8988T (cell line): ENCODE results near the gene SMCO4.
"Not testable (repeated sequence)": the region's sequence is repeated elsewhere in the genome, so short reads cannot be mapped to it uniquely, and the experiment has no call there.

ENCODE experiments used
- DNase-seq: peaks from one replicate; pipeline ENCODE4 v3.0.0; 2011

Gene SMCO4

DNA sequence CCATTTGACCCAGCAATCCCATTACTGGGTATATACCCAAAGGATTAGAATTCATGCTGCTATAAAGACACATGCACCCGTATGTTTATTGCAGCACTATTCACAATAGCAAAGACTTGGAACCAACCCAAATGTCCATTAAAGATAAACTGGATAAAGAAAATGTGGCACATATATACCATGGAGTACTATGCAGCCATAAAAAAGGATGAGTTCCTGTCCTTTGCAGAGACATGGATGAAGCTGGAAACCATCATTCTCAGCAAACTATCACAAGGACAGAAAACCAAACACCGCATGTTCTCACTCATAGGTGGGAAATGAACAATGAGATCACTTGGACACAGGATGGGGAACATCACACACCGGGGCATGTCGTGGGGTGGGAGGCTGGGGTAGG lies 79.5 kb downstream of the SMCO4 start:
- DNase-seq, result not testable (repeated sequence)

DNA sequence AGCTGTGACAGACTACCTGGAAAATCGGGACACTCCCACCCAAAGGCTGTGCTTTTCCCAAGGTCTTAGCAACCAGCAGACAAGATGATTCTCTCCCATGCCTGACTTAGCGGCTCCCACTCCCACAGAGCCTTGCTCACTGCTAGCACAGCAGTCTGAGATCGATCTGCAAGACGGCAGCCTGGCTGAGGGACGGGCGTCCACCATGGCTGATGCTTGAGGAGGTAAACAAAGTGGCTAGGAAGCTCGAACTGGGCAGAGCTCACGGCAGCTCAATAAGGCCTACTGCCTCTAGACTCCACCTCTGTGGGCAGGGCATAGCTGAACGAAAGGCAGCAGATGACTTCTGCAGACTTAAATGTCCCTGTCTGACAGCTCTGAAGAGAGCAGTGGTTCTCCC lies 84.9 kb downstream of the SMCO4 start:
- DNase-seq, result no peak

DNA sequence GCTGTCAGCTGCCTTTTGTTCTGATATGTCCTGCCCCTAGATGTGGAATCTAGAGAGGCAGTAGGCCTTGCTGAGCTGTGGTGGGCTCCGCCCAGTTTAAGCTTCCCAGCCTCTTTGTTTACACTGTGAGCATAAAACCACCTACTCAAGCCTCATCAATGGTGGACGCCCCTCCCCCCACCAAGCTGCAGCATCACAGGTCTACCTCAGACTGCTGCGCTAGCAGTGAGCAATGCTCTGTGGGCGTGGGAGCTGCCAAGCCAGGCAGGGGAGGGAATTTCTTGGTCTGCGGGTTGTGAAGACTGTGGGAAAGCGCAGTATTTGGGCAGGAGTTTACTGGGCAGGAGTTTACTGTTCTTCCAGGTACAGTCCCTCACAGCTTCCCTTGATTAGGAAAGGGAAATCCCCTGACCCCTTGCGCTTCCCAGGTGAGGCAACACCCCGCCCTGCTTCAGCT lies 98.5 kb downstream of the SMCO4 start:
- DNase-seq, result no peak

DNA sequence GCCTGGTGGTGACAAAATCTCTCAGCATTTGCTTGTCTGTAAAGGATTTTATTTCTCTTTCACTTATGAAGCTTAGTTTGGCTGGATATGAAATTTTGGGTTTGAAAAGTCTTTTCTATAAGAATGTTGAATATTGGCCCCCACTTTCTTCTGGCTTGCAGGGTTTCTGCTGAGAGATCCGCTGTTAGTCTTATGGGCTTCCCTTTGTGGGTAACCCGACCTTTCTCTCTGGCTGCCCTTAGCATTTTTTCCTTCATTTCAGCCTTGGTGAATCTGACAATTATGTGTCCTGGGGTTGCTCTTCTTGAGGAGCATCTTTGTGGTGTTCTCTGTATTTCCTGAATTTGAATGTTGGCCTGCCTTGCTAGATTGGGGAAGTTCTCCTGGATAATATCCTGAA lies 100.0 kb downstream of the SMCO4 start:
- DNase-seq, result not testable (repeated sequence)

DNA sequence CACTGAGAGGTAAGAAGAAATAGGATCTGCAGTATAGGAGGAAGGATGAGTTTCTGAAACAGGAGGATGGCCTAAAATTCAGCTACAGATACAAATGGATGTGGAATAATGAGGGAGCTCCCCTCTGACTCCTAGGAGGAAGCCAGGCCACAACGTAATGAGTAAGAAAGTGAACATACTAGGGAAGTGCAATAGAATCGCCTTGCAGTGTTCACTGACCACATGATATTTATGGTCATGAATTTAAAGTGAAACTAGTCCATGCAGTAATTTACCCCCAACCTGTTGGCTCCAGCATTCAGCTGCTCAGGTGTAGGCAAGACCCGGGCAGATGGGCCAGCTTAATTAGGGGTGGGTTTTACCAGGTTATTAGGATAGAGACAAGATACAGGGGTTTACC lies 110.9 kb downstream of the SMCO4 start:
- DNase-seq, result no peak
